Measurements from ENCODE around the gene LYZL1. TPM values are rescaled to one million over a fixed set of nuclear protein-coding genes. Genes with fewer than 3 reads are reported as not detected.
"Not testable (repeated sequence)": the region's sequence is repeated elsewhere in the genome, so short reads cannot be mapped to it uniquely, and the experiment has no call there.

The LYZL1 gene
- total RNA-seq (not detected), polyA plus RNA-seq (not detected)

GRCh38 chr10:29288906-29289305 is at the start of gene LYZL1:
TSS of gene LYZL1 (plus strand) at chr10:29289070. CDS start at chr10:29291868, 2,798 bp downstream.
- DNase-seq; H3K4me3 ChIP-seq; H3K27ac ChIP-seq; H3K4me1 ChIP-seq; intact Hi-C loops (cut with DNase I); H3K9me3 ChIP-seq; H3K36me3 ChIP-seq; H3K27me3 ChIP-seq: not testable (repeated sequence)
- WGBS, 2 donors, result 91 to 93% methylated on average over 6 of the region's 6 CpGs

GRCh38 chr10:29239569-29240472 is 49.0 kb upstream of the LYZL1 start:
- Histone ChIP-seq H3K4me1 (no peaks in the 10 kb centered on the region), H3K27ac (no peak overlapping the region), H3K27me3 (no peaks in the 10 kb centered on the region), H3K36me3 (no peaks in the 10 kb centered on the region), H3K9me3 (no peaks in the 10 kb centered on the region), H3K4me3 (no peak overlapping the region)
- no peak for DNase-seq
- WGBS, 2 donors, result 81 to 83% methylated on average over 15 of the region's 15 CpGs
- no peak for TF ChIP-seq POLR2AphosphoS5 (IDR thresholded peaks at IDR 0.05)
- peak in 2 of 4 experiments; percentile 36 to 37 for TF ChIP-seq CTCF (IDR thresholded peaks at IDR 0.05)
- intact Hi-C loops (cut with DNase I), result loop anchor here (5.0 kb wide), 1 partner anchor 62 kb away; no protein-coding TSS in a partner anchor

GRCh38 chr10:29240986-29241660 is 47.7 kb upstream of the LYZL1 start:
- intact Hi-C loops (cut with DNase I), result loop anchor here (5.0 kb wide), 1 partner anchor 61 kb away; no protein-coding TSS in a partner anchor
- WGBS, 2 donors, result 78 to 79% methylated on average over 15 of the region's 15 CpGs
- Histone ChIP-seq H3K4me3 (no peak overlapping the region), H3K4me1 (no peaks in the 10 kb centered on the region), H3K27ac (no peak overlapping the region), H3K36me3 (no peaks in the 10 kb centered on the region), H3K27me3 (no peaks in the 10 kb centered on the region), H3K9me3 (no peaks in the 10 kb centered on the region)
- TF ChIP-seq POLR2AphosphoS5 (IDR thresholded peaks at IDR 0.05) (no peak), POLR2A (IDR thresholded peaks at IDR 0.05) (no peak), EP300 (IDR thresholded peaks at IDR 0.05) (no peak), CTCF (IDR thresholded peaks at IDR 0.05) (no peak)
- no peak for DNase-seq

- TF ChIP-seq CTCF (IDR thresholded peaks at IDR 0.05) (no peak), EP300 (IDR thresholded peaks at IDR 0.05) (no peak), POLR2AphosphoS5 (IDR thresholded peaks at IDR 0.05) (no peak), POLR2A (IDR thresholded peaks at IDR 0.05) (no peak)
- Histone ChIP-seq H3K4me3 (no peak overlapping the region), H3K36me3 (no peaks in the 10 kb centered on the region), H3K27me3 (no peaks in the 10 kb centered on the region), H3K9me3 (no peaks in the 10 kb centered on the region), H3K4me1 (no peaks in the 10 kb centered on the region), H3K27ac (no peak overlapping the region)
- DNase-seq, result no peak
- intact Hi-C loops (cut with DNase I), result loop anchor here (5.0 kb wide), 1 partner anchor 60 kb away; no protein-coding TSS in a partner anchor
Observed at GRCh38 chr10:29241925-29242324, 46.9 kb upstream of the LYZL1 start.

- Histone ChIP-seq H3K4me3 (no peak overlapping the region), H3K4me1 (no peaks in the 10 kb centered on the region), H3K9me3 (no peaks in the 10 kb centered on the region), H3K27me3 (no peaks in the 10 kb centered on the region), H3K36me3 (no peaks in the 10 kb centered on the region), H3K27ac (no peak overlapping the region)
- TF ChIP-seq POLR2AphosphoS5 (IDR thresholded peaks at IDR 0.05) (no peak), CTCF (IDR thresholded peaks at IDR 0.05) (no peak), POLR2A (IDR thresholded peaks at IDR 0.05) (no peak), EP300 (IDR thresholded peaks at IDR 0.05) (no peak)
- DNase-seq, result no peak
- intact Hi-C loops (cut with DNase I), result loop anchor here (5.0 kb wide), 1 partner anchor 59 kb away; no protein-coding TSS in a partner anchor
- WGBS, 2 donors, result 51 to 67% methylated on average over 5 of the region's 5 CpGs
Observed at GRCh38 chr10:29243066-29243465, 45.8 kb upstream of the LYZL1 start.
